ENCODE measurements around the gene LRP1-AS.

DNA sequence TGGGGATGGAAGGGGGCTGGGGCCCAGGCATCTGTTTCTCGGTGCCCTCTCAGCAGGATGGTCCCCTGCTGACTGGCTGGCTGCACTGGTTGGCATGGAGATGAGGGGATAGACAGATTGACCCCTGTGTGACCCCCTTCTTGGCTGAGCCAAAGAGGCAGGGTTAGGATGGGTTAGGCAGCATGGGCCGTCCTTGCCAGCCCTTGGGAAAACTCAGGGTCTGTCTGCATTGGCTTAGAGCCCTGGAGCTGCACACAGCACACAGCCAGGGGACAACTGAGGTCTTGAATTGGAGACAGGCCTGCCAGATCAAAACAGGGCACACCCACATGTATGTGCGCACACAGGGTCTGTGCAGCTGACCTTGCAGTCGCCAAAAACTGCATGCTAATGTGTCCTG, 11.2 kb upstream of the LRP1-AS start:
- TF ChIP-seq, protein P1, sequence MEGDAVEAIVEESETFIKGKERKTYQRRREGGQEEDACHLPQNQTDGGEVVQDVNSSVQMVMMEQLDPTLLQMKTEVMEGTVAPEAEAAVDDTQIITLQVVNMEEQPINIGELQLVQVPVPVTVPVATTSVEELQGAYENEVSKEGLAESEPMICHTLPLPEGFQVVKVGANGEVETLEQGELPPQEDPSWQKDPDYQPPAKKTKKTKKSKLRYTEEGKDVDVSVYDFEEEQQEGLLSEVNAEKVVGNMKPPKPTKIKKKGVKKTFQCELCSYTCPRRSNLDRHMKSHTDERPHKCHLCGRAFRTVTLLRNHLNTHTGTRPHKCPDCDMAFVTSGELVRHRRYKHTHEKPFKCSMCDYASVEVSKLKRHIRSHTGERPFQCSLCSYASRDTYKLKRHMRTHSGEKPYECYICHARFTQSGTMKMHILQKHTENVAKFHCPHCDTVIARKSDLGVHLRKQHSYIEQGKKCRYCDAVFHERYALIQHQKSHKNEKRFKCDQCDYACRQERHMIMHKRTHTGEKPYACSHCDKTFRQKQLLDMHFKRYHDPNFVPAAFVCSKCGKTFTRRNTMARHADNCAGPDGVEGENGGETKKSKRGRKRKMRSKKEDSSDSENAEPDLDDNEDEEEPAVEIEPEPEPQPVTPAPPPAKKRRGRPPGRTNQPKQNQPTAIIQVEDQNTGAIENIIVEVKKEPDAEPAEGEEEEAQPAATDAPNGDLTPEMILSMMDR (IDR thresholded peaks at IDR 0.05; ENCODE audit: insufficient read depth, low read depth, low read length), result no peak
- no peak for TF ChIP-seq EZH2 (IDR thresholded peaks at IDR 0.05; ENCODE audit: insufficient read depth, low read length)
